ENCODE measurements around the gene WASHC2A.
"Not testable (repeated sequence)": the region's sequence is repeated elsewhere in the genome, so short reads cannot be mapped to it uniquely, and the experiment has no call there.

The WASHC2A gene

GRCh38 chr10:50067546-50068351, at the start of gene WASHC2A:
TSS of gene WASHC2A (plus strand) at chr10:50067954. CDS start at chr10:50068006, 52 bp downstream.
- peak; percentile 93 for DNase-seq (ENCODE audit: low spot score)

GRCh38 chr10:50019279-50019678, 48.5 kb upstream of the WASHC2A start:
- not testable (repeated sequence) for DNase-seq (ENCODE audit: low spot score)

GRCh38 chr10:50020451-50021024, 47.2 kb upstream of the WASHC2A start:
- DNase-seq (ENCODE audit: low spot score), result not testable (repeated sequence)

- no peak for DNase-seq (ENCODE audit: low spot score)
Measured at GRCh38 chr10:50021646-50022045, 46.1 kb upstream of the WASHC2A start.

GRCh38 chr10:50024716-50025383, 42.9 kb upstream of the WASHC2A start:
- not testable (repeated sequence) for DNase-seq (ENCODE audit: low spot score)

GRCh38 chr10:50025627-50026026, 42.1 kb upstream of the WASHC2A start:
- no peak for DNase-seq (ENCODE audit: low spot score)

- no peak for DNase-seq (ENCODE audit: low spot score)
Measured at GRCh38 chr10:50027195-50027594, 40.6 kb upstream of the WASHC2A start.

GRCh38 chr10:50033481-50033880, 34.3 kb upstream of the WASHC2A start:
- DNase-seq (ENCODE audit: low spot score), result no peak

GRCh38 chr10:50035337-50035736, 32.4 kb upstream of the WASHC2A start:
- DNase-seq (ENCODE audit: low spot score), result not testable (repeated sequence)

GRCh38 chr10:50044941-50045664, 22.7 kb upstream of the WASHC2A start:
- no peak for DNase-seq (ENCODE audit: low spot score)

- not testable (repeated sequence) for DNase-seq (ENCODE audit: low spot score)
Measured at GRCh38 chr10:50046457-50046856, 21.3 kb upstream of the WASHC2A start.

- not testable (repeated sequence) for DNase-seq (ENCODE audit: low spot score)
Measured at GRCh38 chr10:50047594-50047993, 20.2 kb upstream of the WASHC2A start.

GRCh38 chr10:50051995-50052660, 15.6 kb upstream of the WASHC2A start:
- DNase-seq (ENCODE audit: low spot score), result not testable (repeated sequence)

GRCh38 chr10:50052778-50053376, 14.9 kb upstream of the WASHC2A start:
- DNase-seq (ENCODE audit: low spot score), result not testable (repeated sequence)

- DNase-seq (ENCODE audit: low spot score), result not testable (repeated sequence)
Measured at GRCh38 chr10:50055494-50056292, 12.1 kb upstream of the WASHC2A start.

GRCh38 chr10:50056654-50057053, 11.1 kb upstream of the WASHC2A start:
- not testable (repeated sequence) for DNase-seq (ENCODE audit: low spot score)

GRCh38 chr10:50058727-50059126, 9.0 kb upstream of the WASHC2A start:
- not testable (repeated sequence) for DNase-seq (ENCODE audit: low spot score)

- not testable (repeated sequence) for DNase-seq (ENCODE audit: low spot score)
Measured at GRCh38 chr10:50059946-50060345, 7.8 kb upstream of the WASHC2A start.

GRCh38 chr10:50061548-50061947, 6.2 kb upstream of the WASHC2A start:
- DNase-seq (ENCODE audit: low spot score), result not testable (repeated sequence)

- DNase-seq (ENCODE audit: low spot score), result no peak
Measured at GRCh38 chr10:50063100-50063499, 4.7 kb upstream of the WASHC2A start.
